T47D (cell line): ENCODE measurements around the gene NAPSA.
A peak's percentile ranks its signal among the peaks of the same experiment; 100 is the strongest.
"Not testable (repeated sequence)": the region's sequence is repeated elsewhere in the genome, so short reads cannot be mapped to it uniquely, and the experiment has no call there.

Source experiments
- DNase-seq, 2 experiments: peaks; one replicate each; pipeline versions ENCODE4 v3.0.0 to v3.0.0-alpha.2; 2011 to 2012; ENCODE audit warnings: low read depth in 1 of 2, low spot score in 1 of 2
- JUND ChIP-seq: IDR thresholded peaks from 2 replicates; pipeline ENCODE4 v1.6.1; 2012; ENCODE audit warnings: low read depth
- in situ Hi-C: cut with HindIII; loops from 2 replicates; pipeline ENCODE4 v1.10.0; 2016; ENCODE audit warnings: low sequenced_read_pairs, low pct_unique_long_range_greater_than_20kb

Gene NAPSA

DNA sequence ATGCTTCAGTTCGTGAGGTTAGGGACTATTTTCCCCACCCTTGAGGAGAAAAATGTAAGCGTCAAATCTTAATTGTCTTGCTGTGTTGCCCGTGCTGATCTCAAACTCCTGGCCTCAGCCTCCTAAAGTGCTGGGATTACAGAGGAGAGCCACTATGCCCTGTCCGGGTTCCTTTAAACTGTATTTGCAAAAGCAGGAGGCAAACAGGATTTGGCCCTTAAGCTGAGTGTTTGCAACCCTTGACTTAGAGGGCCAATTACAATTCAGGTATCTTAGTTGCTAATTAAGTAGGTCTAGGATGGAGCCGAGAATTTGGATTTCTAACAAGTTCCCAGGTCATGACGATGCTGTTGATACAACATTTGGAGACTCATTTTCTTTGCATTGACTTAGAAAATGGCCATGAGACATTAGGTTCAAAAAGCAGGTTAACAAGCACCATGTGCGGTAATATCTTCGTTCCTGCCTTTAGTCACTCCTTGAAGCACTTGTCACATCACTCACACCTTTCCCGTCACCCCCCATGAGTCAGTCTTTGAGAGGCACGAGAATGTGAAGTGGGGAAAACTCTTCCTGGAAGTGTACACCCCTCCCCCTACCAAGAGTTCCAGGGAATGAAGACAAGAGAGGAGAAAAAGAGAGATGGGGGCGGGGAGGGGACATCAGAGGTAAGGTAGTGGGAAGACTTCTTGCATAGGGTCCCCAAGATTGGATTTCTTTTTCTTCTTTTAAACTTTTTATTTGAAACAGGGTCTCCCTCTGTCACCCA, 2.6 kb downstream of the NAPSA start:
- in situ Hi-C loops, result no loop called here
- TF ChIP-seq JUND, result no peak
- no peak for DNase-seq

DNA sequence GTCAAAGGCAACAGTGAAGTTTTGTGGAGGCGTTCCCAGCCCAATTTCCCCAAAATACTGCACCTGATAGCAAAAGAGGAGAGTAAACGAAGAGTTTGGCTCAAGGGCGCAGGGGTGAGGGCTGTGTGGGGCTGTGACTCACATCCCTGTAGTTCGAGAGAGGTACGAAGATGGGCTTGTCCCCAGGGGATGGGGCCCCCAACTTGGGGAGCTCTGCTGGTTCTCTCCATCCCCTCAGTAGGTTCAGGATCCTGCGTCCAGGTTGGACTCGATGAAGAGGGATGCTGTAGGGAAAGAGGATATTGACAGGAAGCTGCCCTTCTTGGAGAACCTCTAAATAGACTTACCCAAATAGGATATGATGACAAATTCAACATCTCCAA, 3.4 kb downstream of the NAPSA start:
- TF ChIP-seq JUND, result no peak
- DNase-seq, result no peak
- in situ Hi-C loops, result no loop called here

DNA sequence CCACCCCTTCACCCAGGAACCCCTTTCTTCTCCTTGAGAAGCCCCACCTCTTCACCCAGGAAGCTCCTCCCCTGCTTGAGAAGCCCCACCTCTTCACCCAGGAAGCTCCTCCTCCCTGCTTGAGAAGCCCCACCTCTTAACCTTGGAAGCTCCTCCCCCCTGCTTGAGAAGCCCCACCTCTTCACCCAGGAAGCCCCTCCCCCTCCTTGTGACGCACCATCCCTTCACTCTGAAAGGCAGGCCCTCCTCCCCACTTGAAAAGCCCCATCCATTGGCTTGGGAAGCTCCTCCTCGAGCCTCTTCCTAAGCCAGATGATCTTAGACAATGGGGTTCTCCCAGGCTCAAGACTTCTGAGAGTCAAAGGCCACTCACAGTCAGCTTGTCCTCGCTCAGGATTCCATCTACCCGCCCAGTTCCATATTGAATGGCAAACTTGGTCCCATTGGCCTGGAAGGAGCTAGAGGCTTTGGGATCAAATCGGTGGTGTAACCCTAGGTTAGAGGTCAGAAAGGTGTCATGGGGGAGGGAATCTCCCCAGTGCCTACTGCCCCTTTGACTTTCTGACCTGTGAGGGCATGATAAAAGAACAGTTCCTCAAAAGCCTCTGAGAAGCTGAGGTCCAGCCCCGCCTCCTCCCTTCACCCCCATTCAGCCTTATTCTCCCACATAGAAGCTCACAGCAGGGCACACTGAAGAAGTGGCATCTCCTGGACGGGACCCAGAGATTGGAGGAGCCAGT, 4.0 kb downstream of the NAPSA start:
- in situ Hi-C loops, result no loop called here
- TF ChIP-seq JUND, result no peak
- peak in 1 of 2 experiments; percentile 62 for DNase-seq

DNA sequence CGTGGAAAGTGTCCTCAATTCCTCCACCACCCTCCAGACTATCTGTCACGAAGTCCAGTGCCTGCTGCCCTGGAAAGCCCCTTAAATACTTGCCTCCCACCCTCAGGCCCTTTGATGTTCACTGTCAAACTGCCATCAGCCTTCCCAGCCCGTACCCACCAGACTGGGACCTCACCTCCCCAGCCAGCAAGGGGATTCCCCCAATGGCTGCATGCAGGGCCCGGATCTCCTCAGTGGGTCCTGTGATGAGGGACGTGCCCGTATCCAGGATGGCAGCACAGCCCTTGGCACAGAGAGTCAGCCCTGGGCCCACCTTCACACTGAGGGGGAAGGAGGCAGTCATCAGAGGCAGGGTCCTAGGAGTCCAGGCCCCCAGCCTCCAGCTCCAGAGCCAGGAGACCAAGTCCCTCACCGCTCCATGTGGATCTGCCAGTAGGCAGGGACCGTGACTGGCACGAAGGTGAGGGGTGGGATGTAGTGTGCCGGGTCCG, 6.1 kb downstream of the NAPSA start:
- TF ChIP-seq JUND, result no peak
- in situ Hi-C loops, result no loop called here
- no peak for DNase-seq

GRCh38 chr19:50358483-50359327, 6.7 kb downstream of the NAPSA start:
- in situ Hi-C loops, result no loop called here
- DNase-seq, result no peak
- TF ChIP-seq JUND, result no peak

DNA sequence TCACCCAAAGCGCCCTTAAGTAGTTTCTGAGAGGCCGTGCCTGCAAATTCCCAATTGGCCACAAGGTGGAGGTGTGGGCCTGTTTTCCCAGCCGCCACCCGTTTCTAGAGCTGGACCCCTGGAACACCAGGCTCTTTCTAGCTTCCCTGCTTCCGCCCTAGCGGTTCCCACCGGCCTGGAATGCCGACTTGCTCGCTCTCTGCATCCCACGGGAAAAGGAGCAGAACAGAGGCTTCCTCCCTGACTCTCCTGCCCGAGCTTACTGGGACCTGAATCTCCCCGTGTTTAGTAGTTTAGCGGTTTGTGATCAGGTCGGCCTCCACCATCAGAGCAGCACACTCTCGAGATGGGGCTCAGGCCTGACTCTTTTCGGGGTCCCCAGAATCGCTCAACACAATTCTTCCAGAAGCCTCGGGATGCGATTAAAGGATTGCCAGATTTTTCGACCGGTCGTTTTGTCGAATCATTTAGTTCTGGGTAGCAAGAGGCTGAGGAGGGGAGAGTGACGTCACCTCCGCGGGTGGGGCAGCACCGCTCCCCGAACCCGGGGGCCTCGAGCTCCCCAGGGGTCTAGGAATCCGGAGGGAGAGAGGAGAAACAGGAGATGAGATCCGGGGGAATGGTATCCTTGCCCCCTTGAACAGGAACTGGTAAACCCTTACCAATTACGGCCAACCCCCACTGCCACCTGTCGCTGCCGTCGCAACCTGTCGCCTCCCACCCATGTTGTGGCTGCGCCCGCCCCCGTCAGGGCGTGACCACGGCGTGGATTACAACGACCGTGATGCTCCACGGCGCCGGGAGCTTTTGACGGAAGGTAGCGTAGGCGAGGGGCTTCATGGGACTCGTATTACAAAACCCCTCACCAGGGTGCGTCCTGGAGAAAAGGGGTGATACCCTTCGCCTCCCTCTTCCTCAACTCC, 8.0 kb downstream of the NAPSA start:
- DNase-seq, result peak; percentile 21 to 63
- TF ChIP-seq JUND, result no peak
- in situ Hi-C loops, result no loop called here

- no peak for TF ChIP-seq JUND
- no peak for DNase-seq
- in situ Hi-C loops, result no loop called here
Observed at GRCh38 chr19:50356691-50357177, 8.7 kb downstream of the NAPSA start.

DNA sequence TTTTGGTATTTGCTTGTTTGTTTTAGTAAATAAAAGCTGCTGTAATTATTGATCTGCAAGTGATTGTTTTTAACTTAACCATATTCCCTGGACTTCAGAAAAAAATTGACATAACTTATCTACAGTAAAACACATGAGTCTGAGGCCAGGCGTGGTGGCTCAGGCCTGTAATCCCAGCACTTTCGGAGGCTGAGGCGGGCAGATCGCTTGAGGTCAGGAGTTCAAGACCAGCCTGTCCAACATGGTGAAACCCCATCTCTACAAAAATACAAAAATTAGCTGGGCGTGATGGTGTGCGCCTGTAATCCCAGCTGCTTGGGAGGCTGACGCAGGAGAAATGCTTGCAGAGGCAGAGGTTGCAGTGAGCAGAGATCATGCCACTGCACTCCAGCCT, 12.0 kb downstream of the NAPSA start:
- DNase-seq, in situ Hi-C loops: not testable (repeated sequence)

DNA sequence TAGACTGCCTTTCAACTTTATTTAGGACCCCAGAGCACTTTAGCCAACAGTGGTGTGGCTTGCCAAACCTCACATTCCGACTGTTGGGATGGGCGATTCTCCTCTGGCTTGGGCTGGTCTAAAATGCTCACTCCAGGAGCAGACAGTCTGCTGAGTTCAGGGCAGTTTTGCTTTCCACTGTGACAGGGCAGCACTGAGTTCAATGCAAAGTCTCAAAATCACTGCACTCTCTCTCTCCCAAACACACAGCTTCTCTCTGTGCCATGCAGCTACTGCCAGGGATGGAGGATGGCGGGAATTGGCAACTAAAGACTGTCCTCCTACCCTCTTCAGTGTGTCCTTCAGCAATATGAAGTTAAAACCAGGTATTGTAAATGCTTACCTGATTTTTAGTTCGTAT, 13.2 kb downstream of the NAPSA start:
- TF ChIP-seq JUND, result no peak
- in situ Hi-C loops, result no loop called here
- no peak for DNase-seq

GRCh38 chr19:50349277-50350057, 16.0 kb downstream of the NAPSA start:
- TF ChIP-seq JUND, result no peak
- no peak for DNase-seq
- in situ Hi-C loops, result no loop called here

GRCh38 chr19:50347089-50347581, 18.3 kb downstream of the NAPSA start:
- DNase-seq, in situ Hi-C loops: not testable (repeated sequence)
